IgD-negative memory B cell (primary cell): ENCODE data around the gene CCHCR1. TPM values are rescaled to one million over a fixed set of nuclear protein-coding genes. Genes with fewer than 3 reads are reported as not detected.

Experiments
- H3K27ac Mint-ChIP-seq, 3 donors: one replicate each; pipeline ENCODE4 v1.8.0; 2020 to 2022; ENCODE audit warnings: mild to moderate bottlenecking in 3 of 3, mixed read lengths in 3 of 3, moderate library complexity in 1 of 3
- H3K27me3 Mint-ChIP-seq: one replicate; pipeline ENCODE4 v1.8.0; 2021; ENCODE audit warnings: mixed read lengths
- H3K36me3 Mint-ChIP-seq: one replicate; pipeline ENCODE4 v1.8.0; 2020; ENCODE audit warnings: mild to moderate bottlenecking, mixed read lengths
- H3K4me1 Mint-ChIP-seq, 3 donors: one replicate each; pipeline ENCODE4 v1.8.0; 2020 to 2022; ENCODE audit warnings: mixed read lengths in 3 of 3, mild to moderate bottlenecking in 1 of 3
- H3K4me3 Mint-ChIP-seq, 4 donors: one replicate each; pipeline ENCODE4 v1.8.0; 2020 to 2022; ENCODE audit warnings: mild to moderate bottlenecking in 4 of 4, mixed read lengths in 4 of 4, moderate library complexity in 3 of 4
- H3K9me3 Mint-ChIP-seq, 3 donors: one replicate each; pipeline ENCODE4 v1.8.0; 2020 to 2021; ENCODE audit warnings: mixed read lengths in 3 of 3, mild to moderate bottlenecking in 1 of 3
- polyA plus RNA-seq: library from polyadenylated mRNA; unstranded; fragments of 300-500 nt; fragmentation: Illumina TruSeq; gene quantifications from one replicate; pipeline ENCODE4 v1.2.3, GENCODE V29; 2021

The CCHCR1 gene
- polyA plus RNA-seq, 1 donor from 2014 or later: 9.4 TPM

GRCh38 chr6:31139599-31139998 lies 18.0 kb downstream of the CCHCR1 start:
- Mint-ChIP-seq H3K4me1 (peaks cover 4 to 5% (median 5%) of the 10 kb centered on the region in 3 donors), H3K36me3 (peaks cover 4% of the 10 kb centered on the region), H3K4me3 (no peak overlapping the region), H3K27me3 (peaks cover 3% of the 10 kb centered on the region), H3K9me3 (no peaks in the 10 kb centered on the region), H3K27ac (no peak overlapping the region)

- Mint-ChIP-seq H3K27me3 (peaks cover 3% of the 10 kb centered on the region), H3K36me3 (peaks cover 3% of the 10 kb centered on the region), H3K4me3 (peak within 1 kb of the TSS in 2 of 4 donors; percentile 40 to 82), H3K9me3 (no peaks in the 10 kb centered on the region), H3K27ac (peak within 1 kb of the TSS in 2 of 3 donors; percentile 16 to 86), H3K4me1 (peaks cover 4 to 5% (median 5%) of the 10 kb centered on the region in 3 donors)
Observed at GRCh38 chr6:31138982-31139381, 18.6 kb downstream of the CCHCR1 start, which contains the start of gene PSORS1C2. PSORS1C2 (minus strand) TSS chr6:31139066; CDS start chr6:31139026, 40 bp downstream.

GRCh38 chr6:31135710-31136109 lies 21.9 kb downstream of the CCHCR1 start:
- Mint-ChIP-seq H3K27ac (no peak overlapping the region), H3K4me1 (peaks cover 4 to 5% (median 5%) of the 10 kb centered on the region in 3 donors), H3K36me3 (peaks cover 3% of the 10 kb centered on the region), H3K27me3 (peaks cover 3% of the 10 kb centered on the region), H3K4me3 (no peak overlapping the region), H3K9me3 (no peaks in the 10 kb centered on the region)

DNA sequence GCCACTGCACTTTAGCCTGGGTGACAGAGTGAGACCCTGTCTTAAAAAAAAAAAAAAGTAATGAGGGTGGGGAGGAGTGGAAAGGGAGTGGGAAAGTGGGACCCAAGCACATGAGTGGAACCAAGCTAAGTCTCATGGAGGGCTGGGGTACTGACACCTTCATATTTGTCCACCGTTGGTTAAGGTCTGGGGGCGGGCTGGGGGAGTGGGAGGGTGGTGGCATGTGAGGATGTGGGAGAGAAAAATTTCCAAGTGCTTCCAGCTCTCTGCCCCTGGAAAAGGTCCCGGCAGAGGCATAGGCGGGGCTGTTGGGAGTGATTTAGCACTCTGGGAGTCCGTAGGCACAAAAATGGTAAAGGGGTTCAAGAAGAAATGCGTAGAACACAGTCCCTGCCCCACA lies 24.8 kb downstream of the CCHCR1 start:
- no peak overlapping the region for H3K27ac Mint-ChIP-seq
- no peaks in the 10 kb centered on the region for H3K9me3 Mint-ChIP-seq
- peaks cover 5 to 8% (median 7%) of the 10 kb centered on the region in 3 donors for H3K4me1 Mint-ChIP-seq
- peaks cover 10% of the 10 kb centered on the region for H3K27me3 Mint-ChIP-seq
- peaks cover 3% of the 10 kb centered on the region for H3K36me3 Mint-ChIP-seq
- H3K4me3 Mint-ChIP-seq: no peak overlapping the region

- H3K9me3 Mint-ChIP-seq: no peaks in the 10 kb centered on the region
- no peaks in the 10 kb centered on the region for H3K36me3 Mint-ChIP-seq
- H3K4me3 Mint-ChIP-seq: no peak overlapping the region
- peaks cover 12% of the 10 kb centered on the region for H3K27me3 Mint-ChIP-seq
- no peak overlapping the region for H3K27ac Mint-ChIP-seq
- H3K4me1 Mint-ChIP-seq: peaks cover 2 to 5% (median 3%) of the 10 kb centered on the region in 3 donors
Observed at GRCh38 chr6:31131595-31131994, 26.0 kb downstream of the CCHCR1 start.

GRCh38 chr6:31130751-31131150 lies 26.9 kb downstream of the CCHCR1 start:
- no peak overlapping the region for H3K4me3 Mint-ChIP-seq
- H3K4me1 Mint-ChIP-seq: peaks cover 2 to 5% (median 3%) of the 10 kb centered on the region in 3 donors

DNA sequence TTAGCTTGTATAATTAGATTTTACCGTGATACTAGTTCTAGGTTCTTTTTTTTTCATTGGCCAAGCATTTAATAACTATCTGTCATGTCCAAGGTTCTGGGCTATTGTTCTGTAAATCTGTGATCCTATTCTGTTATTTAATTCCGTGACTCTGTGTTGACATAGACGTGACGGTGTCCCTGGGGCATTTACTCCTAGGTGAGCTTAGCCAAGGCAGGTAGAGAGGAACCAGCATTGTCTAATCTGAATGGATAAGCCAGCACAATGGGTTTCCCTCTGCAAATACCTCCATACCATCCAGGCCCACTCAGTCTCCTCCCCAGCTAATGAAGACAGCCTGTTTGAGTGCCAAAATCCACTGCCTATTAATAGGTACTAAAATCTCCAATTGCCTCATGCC lies 28.5 kb downstream of the CCHCR1 start:
- peaks cover 12% of the 10 kb centered on the region for H3K27me3 Mint-ChIP-seq
- H3K4me1 Mint-ChIP-seq: peaks cover 3 to 5% (median 5%) of the 10 kb centered on the region in 3 donors
- no peaks in the 10 kb centered on the region for H3K9me3 Mint-ChIP-seq
- H3K4me3 Mint-ChIP-seq: peak overlapping the region in 1 of 4 donors; percentile 43
- H3K36me3 Mint-ChIP-seq: no peaks in the 10 kb centered on the region
- no peak overlapping the region for H3K27ac Mint-ChIP-seq

More at GRCh38 chr6:31130751-31131150, 26.9 kb downstream of the CCHCR1 start:
- Mint-ChIP-seq H3K27me3 (peaks cover 12% of the 10 kb centered on the region), H3K27ac (no peak overlapping the region), H3K36me3 (no peaks in the 10 kb centered on the region), H3K9me3 (no peaks in the 10 kb centered on the region)

GRCh38 chr6:31128093-31128676 lies 29.4 kb downstream of the CCHCR1 start:
- Mint-ChIP-seq H3K4me1 (peaks cover 3 to 5% (median 5%) of the 10 kb centered on the region in 3 donors), H3K4me3 (no peak overlapping the region), H3K36me3 (peaks cover 3% of the 10 kb centered on the region), H3K27ac (no peak overlapping the region), H3K9me3 (no peaks in the 10 kb centered on the region), H3K27me3 (peaks cover 12% of the 10 kb centered on the region)

- Mint-ChIP-seq H3K27ac (no peak overlapping the region), H3K9me3 (no peaks in the 10 kb centered on the region)
Observed at GRCh38 chr6:31126396-31127175, 31.0 kb downstream of the CCHCR1 start.

DNA sequence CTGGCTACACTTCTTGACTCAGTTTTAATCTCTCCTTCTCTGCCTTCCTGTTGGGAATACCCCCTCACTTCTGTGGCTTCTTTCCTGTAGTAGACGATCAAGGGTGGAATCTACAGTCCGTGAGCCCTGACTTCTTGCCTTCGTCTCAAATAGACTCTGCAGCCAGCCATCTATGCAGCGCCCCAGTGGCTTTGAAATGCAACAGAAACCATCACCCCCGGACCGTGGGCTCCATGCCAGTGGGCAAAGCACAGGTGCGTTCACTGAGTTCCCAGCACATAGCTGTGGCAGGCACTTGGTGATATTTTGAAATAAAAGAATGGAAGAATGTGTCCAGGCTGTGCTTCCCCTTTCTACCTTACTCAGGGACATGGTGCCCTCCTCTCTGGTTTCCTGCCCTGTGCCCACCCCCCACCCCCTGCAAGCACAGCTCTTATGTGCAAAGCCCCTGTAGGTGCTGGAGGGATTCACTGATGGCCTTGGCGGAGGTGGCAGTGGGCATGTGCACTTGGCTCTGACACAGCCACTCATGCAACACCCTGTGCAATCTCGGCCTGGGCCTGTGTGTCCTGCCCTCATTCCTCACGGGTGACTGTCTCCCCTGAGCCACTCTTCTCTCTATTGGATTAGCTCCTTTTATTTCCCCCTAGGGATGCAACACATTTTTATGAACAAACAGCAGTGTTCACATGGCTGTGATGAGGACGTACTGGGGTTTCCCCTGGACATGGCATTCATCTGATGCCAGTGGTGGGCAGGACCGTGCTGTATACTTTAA lies 31.8 kb downstream of the CCHCR1 start:
- Mint-ChIP-seq H3K36me3 (peaks cover 3% of the 10 kb centered on the region), H3K27me3 (peaks cover 16% of the 10 kb centered on the region), H3K4me3 (no peak overlapping the region), H3K9me3 (no peaks in the 10 kb centered on the region), H3K27ac (no peak overlapping the region), H3K4me1 (peaks cover 3 to 5% (median 5%) of the 10 kb centered on the region in 3 donors)

More at GRCh38 chr6:31126396-31127175, 31.0 kb downstream of the CCHCR1 start:
- H3K27me3 Mint-ChIP-seq: peaks cover 16% of the 10 kb centered on the region
- no peak overlapping the region for H3K4me3 Mint-ChIP-seq
- peaks cover 3% of the 10 kb centered on the region for H3K36me3 Mint-ChIP-seq
- H3K4me1 Mint-ChIP-seq: peaks cover 3 to 5% (median 5%) of the 10 kb centered on the region in 3 donors

GRCh38 chr6:31125162-31125561 lies 32.4 kb downstream of the CCHCR1 start:
- H3K9me3 Mint-ChIP-seq: no peaks in the 10 kb centered on the region
- H3K36me3 Mint-ChIP-seq: peaks cover 3% of the 10 kb centered on the region
- H3K4me3 Mint-ChIP-seq: no peak overlapping the region
- H3K4me1 Mint-ChIP-seq: peaks cover 3 to 5% (median 5%) of the 10 kb centered on the region in 3 donors
- no peak overlapping the region for H3K27ac Mint-ChIP-seq
- peaks cover 16% of the 10 kb centered on the region for H3K27me3 Mint-ChIP-seq

DNA sequence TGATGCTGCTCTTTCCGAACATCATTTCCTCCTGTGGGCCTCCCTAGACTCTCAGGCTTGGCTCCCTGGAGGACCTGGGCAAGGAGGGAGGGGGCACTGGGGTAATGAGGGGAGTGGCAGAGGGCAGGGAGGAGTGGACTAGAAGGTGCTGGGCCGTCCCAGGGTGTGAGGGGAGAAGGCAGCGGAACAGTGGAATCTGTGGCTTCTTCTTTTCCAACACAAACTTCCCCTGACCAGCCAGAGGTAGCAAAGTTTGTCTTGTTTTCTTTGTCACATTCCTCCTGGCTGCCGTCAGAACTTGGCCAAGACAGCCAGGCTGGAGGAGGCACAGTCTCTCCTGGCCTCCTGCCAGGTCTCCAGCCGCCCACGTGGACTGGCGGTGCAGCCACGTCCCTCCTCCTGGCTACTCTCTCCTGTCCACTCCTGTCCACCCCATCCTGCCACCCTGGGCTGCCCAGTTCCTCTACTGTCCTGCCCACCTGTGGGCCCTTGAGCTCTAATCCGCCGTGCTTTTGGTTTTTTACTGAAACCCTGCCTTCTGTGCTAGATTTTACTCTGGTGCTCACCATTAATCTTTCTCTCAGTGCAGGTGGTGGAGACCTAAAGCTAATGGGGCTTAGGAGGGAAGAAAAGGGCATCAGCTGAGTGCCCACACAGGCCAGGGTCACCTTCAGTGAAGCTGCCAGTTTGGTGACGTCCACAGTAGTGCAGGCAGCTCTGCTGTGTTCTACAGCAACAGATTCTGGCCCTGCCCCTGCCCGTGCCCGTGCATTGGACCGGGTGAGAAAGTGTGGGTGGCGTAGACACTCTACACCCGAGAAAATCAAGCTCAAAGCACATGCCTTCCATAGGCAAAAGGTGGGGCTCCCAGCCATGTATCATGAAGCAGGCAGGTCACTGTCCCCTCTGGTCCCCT lies 34.6 kb downstream of the CCHCR1 start:
- Mint-ChIP-seq H3K27ac (no peak overlapping the region), H3K27me3 (peaks cover 13% of the 10 kb centered on the region), H3K4me3 (no peak overlapping the region), H3K9me3 (no peaks in the 10 kb centered on the region), H3K36me3 (peaks cover 3% of the 10 kb centered on the region), H3K4me1 (peaks cover 2 to 3% (median 3%) of the 10 kb centered on the region in 3 donors)

DNA sequence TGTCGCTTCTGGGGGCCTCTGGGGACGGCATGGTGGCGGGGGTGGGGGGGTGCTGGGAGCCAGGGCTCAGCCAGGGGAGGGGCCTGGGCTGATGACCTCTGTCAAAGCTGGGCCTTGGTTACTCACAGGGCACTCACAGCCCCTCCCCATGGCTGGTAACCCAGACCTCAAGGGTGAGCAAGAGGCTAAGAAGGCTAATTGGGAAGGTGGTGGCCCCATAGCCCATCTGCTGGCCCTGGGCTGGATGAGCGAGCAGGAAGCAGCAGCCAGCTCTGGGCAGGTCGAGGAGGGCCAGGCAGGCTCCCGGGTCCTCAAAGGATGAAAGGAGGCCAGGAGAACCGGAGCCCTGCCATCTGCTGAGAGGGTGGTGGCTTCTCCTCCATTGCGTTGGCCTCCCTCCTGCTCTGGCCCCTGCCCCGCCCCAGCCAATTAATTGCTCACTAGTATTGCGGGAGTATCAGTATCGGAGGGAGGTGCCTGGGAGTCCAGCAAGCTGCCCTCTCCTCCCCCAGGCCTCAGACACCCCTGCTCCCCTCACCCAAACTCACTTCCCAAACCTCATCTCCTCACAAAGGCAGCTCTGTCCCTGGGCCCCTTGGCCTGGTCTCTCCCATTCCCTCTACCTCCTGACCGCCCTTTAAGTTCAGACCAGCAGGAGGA lies 36.3 kb downstream of the CCHCR1 start:
- Mint-ChIP-seq H3K36me3 (peaks cover 3% of the 10 kb centered on the region), H3K9me3 (no peaks in the 10 kb centered on the region), H3K4me1 (peaks cover 0 to 3% (median 0%) of the 10 kb centered on the region in 3 donors), H3K27ac (no peak overlapping the region), H3K4me3 (no peak overlapping the region), H3K27me3 (peaks cover 8% of the 10 kb centered on the region)
